Activated naive CD4-positive, alpha-beta T cell treated with anti-CD3 and anti-CD28 coated beads, Interleukin-2, amount 50 U/mL, for 24 hours (primary cell): Measurements from ENCODE around the gene NPR1.
"Not testable (repeated sequence)": the region's sequence is repeated elsewhere in the genome, so short reads cannot be mapped to it uniquely, and the experiment has no call there.

Experiments
- H3K27ac Mint-ChIP-seq: one replicate; pipeline ENCODE4 v1.8.0; 2021; ENCODE audit warnings: mild to moderate bottlenecking, mixed read lengths
- H3K27me3 Mint-ChIP-seq: one replicate; pipeline ENCODE4 v1.8.0; 2021; ENCODE audit warnings: mixed read lengths
- H3K36me3 Mint-ChIP-seq: one replicate; pipeline ENCODE4 v1.8.0; 2021; ENCODE audit warnings: mixed read lengths
- H3K4me1 Mint-ChIP-seq: one replicate; pipeline ENCODE4 v1.8.0; 2021; ENCODE audit warnings: mixed read lengths
- H3K4me3 Mint-ChIP-seq: one replicate; pipeline ENCODE4 v1.8.0; 2021; ENCODE audit warnings: mild to moderate bottlenecking, mixed read lengths
- H3K9me3 Mint-ChIP-seq: one replicate; pipeline ENCODE4 v1.8.0; 2021; ENCODE audit warnings: mixed read lengths

Gene NPR1

GRCh38 chr1:153678519-153679336, at the start of gene NPR1:
TSS of gene NPR1 (plus strand) at chr1:153678688. CDS start at chr1:153679109, 421 bp downstream.
- Mint-ChIP-seq H3K27ac (no peak within 1 kb of the TSS), H3K27me3 (peaks cover 26% of the 10 kb centered on the region), H3K4me3 (peak within 1 kb of the TSS; percentile 86), H3K9me3 (no peaks in the 10 kb centered on the region), H3K4me1 (peaks cover 24% of the 10 kb centered on the region), H3K36me3 (no peaks in the 10 kb centered on the region)

GRCh38 chr1:153629343-153629665, 49.2 kb upstream of the NPR1 start:
- H3K9me3 Mint-ChIP-seq = no peaks in the 10 kb centered on the region
- H3K4me1 Mint-ChIP-seq = peaks cover 21% of the 10 kb centered on the region
- H3K27ac Mint-ChIP-seq = no peak overlapping the region
- H3K27me3 Mint-ChIP-seq = peaks cover 4% of the 10 kb centered on the region
- H3K36me3 Mint-ChIP-seq = peaks cover 2% of the 10 kb centered on the region
- H3K4me3 Mint-ChIP-seq = no peak overlapping the region

- Mint-ChIP-seq H3K36me3 (peaks cover 4% of the 10 kb centered on the region), H3K27me3 (peaks cover 4% of the 10 kb centered on the region), H3K9me3 (no peaks in the 10 kb centered on the region), H3K4me3 (no peak overlapping the region), H3K4me1 (peaks cover 21% of the 10 kb centered on the region), H3K27ac (no peak overlapping the region)
Observed at GRCh38 chr1:153629971-153630370, 48.5 kb upstream of the NPR1 start.

GRCh38 chr1:153630384-153630783, 48.1 kb upstream of the NPR1 start:
- H3K4me1 Mint-ChIP-seq = peaks cover 21% of the 10 kb centered on the region
- peak overlapping the region; percentile 59 for H3K27ac Mint-ChIP-seq
- H3K36me3 Mint-ChIP-seq = peaks cover 4% of the 10 kb centered on the region

GRCh38 chr1:153631047-153632022, 47.2 kb upstream of the NPR1 start:
- Mint-ChIP-seq H3K27ac (peak overlapping the region; percentile 3), H3K4me1 (peaks cover 29% of the 10 kb centered on the region), H3K9me3 (no peaks in the 10 kb centered on the region), H3K4me3 (no peak overlapping the region), H3K36me3 (peaks cover 4% of the 10 kb centered on the region), H3K27me3 (peaks cover 1% of the 10 kb centered on the region)

More at GRCh38 chr1:153630384-153630783, 48.1 kb upstream of the NPR1 start:
- Mint-ChIP-seq H3K27me3 (peaks cover 4% of the 10 kb centered on the region), H3K4me3 (no peak overlapping the region), H3K9me3 (no peaks in the 10 kb centered on the region)

- Mint-ChIP-seq H3K9me3 (no peaks in the 10 kb centered on the region), H3K4me3 (peak overlapping the region; percentile 91), H3K36me3 (peaks cover 12% of the 10 kb centered on the region), H3K27ac (peak overlapping the region; percentile 91), H3K4me1 (peaks cover 44% of the 10 kb centered on the region), H3K27me3 (no peaks in the 10 kb centered on the region)
Observed at GRCh38 chr1:153633161-153633753, 45.2 kb upstream of the NPR1 start.

- no peaks in the 10 kb centered on the region for H3K27me3 Mint-ChIP-seq
- peaks cover 44% of the 10 kb centered on the region for H3K4me1 Mint-ChIP-seq
- H3K9me3 Mint-ChIP-seq = no peaks in the 10 kb centered on the region
- peaks cover 12% of the 10 kb centered on the region for H3K36me3 Mint-ChIP-seq
- peak within 1 kb of the TSS; percentile 91 for H3K4me3 Mint-ChIP-seq
- H3K27ac Mint-ChIP-seq = peak within 1 kb of the TSS; percentile 100
Observed at GRCh38 chr1:153633754-153634665, 44.5 kb upstream of the NPR1 start, which contains the start of gene CHTOP. TSS of gene CHTOP (plus strand) at chr1:153634066. CDS start at chr1:153636589, 2,523 bp downstream.

- peaks cover 12% of the 10 kb centered on the region for H3K36me3 Mint-ChIP-seq
- H3K27me3 Mint-ChIP-seq = no peaks in the 10 kb centered on the region
- no peaks in the 10 kb centered on the region for H3K9me3 Mint-ChIP-seq
- peak overlapping the region; percentile 41 for H3K27ac Mint-ChIP-seq
- peaks cover 45% of the 10 kb centered on the region for H3K4me1 Mint-ChIP-seq
- peak overlapping the region; percentile 91 for H3K4me3 Mint-ChIP-seq
Observed at GRCh38 chr1:153635872-153636271, 42.6 kb upstream of the NPR1 start.

- Mint-ChIP-seq H3K9me3 (no peaks in the 10 kb centered on the region), H3K27me3 (no peaks in the 10 kb centered on the region), H3K27ac (peak overlapping the region; percentile 95), H3K4me3 (peak overlapping the region; percentile 91), H3K4me1 (peaks cover 47% of the 10 kb centered on the region), H3K36me3 (peaks cover 14% of the 10 kb centered on the region)
Observed at GRCh38 chr1:153636312-153636711, 42.2 kb upstream of the NPR1 start.

GRCh38 chr1:153638261-153638660, 40.2 kb upstream of the NPR1 start:
- H3K4me1 Mint-ChIP-seq = peaks cover 47% of the 10 kb centered on the region
- no peaks in the 10 kb centered on the region for H3K27me3 Mint-ChIP-seq
- no peaks in the 10 kb centered on the region for H3K9me3 Mint-ChIP-seq
- no peak overlapping the region for H3K27ac Mint-ChIP-seq
- peaks cover 20% of the 10 kb centered on the region for H3K36me3 Mint-ChIP-seq
- no peak overlapping the region for H3K4me3 Mint-ChIP-seq

GRCh38 chr1:153639280-153639679, 39.2 kb upstream of the NPR1 start:
- Mint-ChIP-seq H3K27me3 (no peaks in the 10 kb centered on the region), H3K36me3 (peaks cover 24% of the 10 kb centered on the region), H3K9me3 (no peaks in the 10 kb centered on the region), H3K4me3 (no peak overlapping the region), H3K4me1 (peaks cover 53% of the 10 kb centered on the region), H3K27ac (no peak overlapping the region)

GRCh38 chr1:153640213-153640612, 38.3 kb upstream of the NPR1 start:
- not testable (repeated sequence) for H3K4me3 Mint-ChIP-seq, H3K27me3 Mint-ChIP-seq, H3K9me3 Mint-ChIP-seq
- peaks cover 27% of the 10 kb centered on the region for H3K36me3 Mint-ChIP-seq
- peaks cover 62% of the 10 kb centered on the region for H3K4me1 Mint-ChIP-seq
- peak overlapping the region; percentile 62 for H3K27ac Mint-ChIP-seq

- Mint-ChIP-seq H3K36me3 (peaks cover 34% of the 10 kb centered on the region), H3K9me3 (no peaks in the 10 kb centered on the region), H3K4me1 (peaks cover 65% of the 10 kb centered on the region), H3K27me3 (no peaks in the 10 kb centered on the region), H3K4me3 (peak overlapping the region; percentile 30), H3K27ac (peak overlapping the region; percentile 17)
Observed at GRCh38 chr1:153640861-153641260, 37.6 kb upstream of the NPR1 start.

GRCh38 chr1:153642161-153642560, 36.3 kb upstream of the NPR1 start:
- Mint-ChIP-seq H3K36me3 (peaks cover 36% of the 10 kb centered on the region), H3K27me3 (no peaks in the 10 kb centered on the region), H3K4me1 (peaks cover 65% of the 10 kb centered on the region), H3K4me3 (no peak overlapping the region), H3K9me3 (no peaks in the 10 kb centered on the region), H3K27ac (no peak overlapping the region)
